Sigmoid colon (tissue), 7 donors: ENCODE measurements around the gene PCK1. TPM values are rescaled to one million over a fixed set of nuclear protein-coding genes. Genes with fewer than 3 reads are reported as not detected.

Experiments used
- DNase-seq: peaks from one replicate; pipeline ENCODE4 v3.0.0-alpha.2; 2019
- H3K27ac ChIP-seq, 4 donors: fragments of 200-600 bp; sonication (generic); one replicate each; pipeline ENCODE4 v1.5.1; 2016 to 2019; ENCODE audit warnings: mild to moderate bottlenecking in 1 of 4
- H3K27me3 ChIP-seq, 3 donors: fragments of 200-600 bp; sonication (generic); one replicate each; pipeline ENCODE4 v1.5.1; 2019; ENCODE audit warnings: mild to moderate bottlenecking in 1 of 3
- H3K36me3 ChIP-seq, 4 donors: fragments of 200-600 bp; sonication (generic); one replicate each; pipeline ENCODE4 v1.5.1; 2016 to 2019
- H3K4me1 ChIP-seq, 4 donors: fragments of 200-600 bp; sonication (generic); one replicate each; pipeline ENCODE4 v1.5.1; 2017 to 2019
- H3K4me3 ChIP-seq, 4 donors: fragments of 200-600 bp; sonication (generic); one replicate each; pipeline ENCODE4 v1.5.1; 2017 to 2019; ENCODE audit warnings: mild to moderate bottlenecking in 2 of 4, moderate library complexity in 1 of 4
- H3K9me3 ChIP-seq, 4 donors: fragments of 200-600 bp in 3 of 4; sonication (generic) in 3 of 4; one replicate each; pipeline versions ENCODE4 v1.5.1 to v1.6.1; 2013 to 2019
- CTCF ChIP-seq, 4 experiments: fragments of 450-650 bp in 3 of 4; fragments of 200-600 bp in 1 of 4; IDR thresholded peaks; one replicate each; pipeline ENCODE4 v1.5.1; 2016 to 2019; ENCODE audit warnings: antibody characterized with exemption in 4 of 4, mild to moderate bottlenecking in 3 of 4, moderate library complexity in 2 of 4
- EP300 ChIP-seq, 4 donors: sonication (generic); formaldehyde crosslinking; IDR thresholded peaks; one replicate each; pipeline ENCODE4 v1.6.1; 2017; ENCODE audit warnings: antibody characterized with exemption in 4 of 4
- POLR2A ChIP-seq, 2 donors: fragments of 450-650 bp; IDR thresholded peaks; one replicate each; pipeline ENCODE4 v1.6.1; 2016; ENCODE audit warnings: antibody characterized with exemption in 2 of 2, mild to moderate bottlenecking in 2 of 2, moderate library complexity in 2 of 2
- POLR2AphosphoS5 ChIP-seq, 4 donors: sonication (generic); formaldehyde crosslinking; IDR thresholded peaks; one replicate each; pipeline ENCODE4 v1.6.1; 2017; ENCODE audit warnings: antibody characterized with exemption in 4 of 4
- WGBS, 2 donors: extraction: QIAGEN DNeasy Blood & Tissue Kit; methylation state at CpG; one replicate each; pipeline ENCODE4 v1.1.7; 2013; 5-methylcytosine and 5-hydroxymethylcytosine counted together
- intact Hi-C: fragments of 100-400 bp; cut with DNase I; formaldehyde crosslinking; loops from one replicate; pipeline ENCODE4 v1.15.1; 2023
- polyA plus RNA-seq, 3 donors: library from polyadenylated mRNA; stranded (reverse); fragments of 200-250 nt; gene quantifications; one replicate each; pipeline ENCODE4 v1.2.3, GENCODE V29; 2013
- total RNA-seq, 4 donors: library from RNA; depleted of rRNA; stranded (reverse); fragments of >200 nt; gene quantifications; one replicate each; pipeline ENCODE4 v1.1.0, GENCODE V29; 2016
- donor health status: healthy with polysubstance abuse.
- donor health status: Bipolar disorder and iron deficiency.
- donor health status: healthy.

PCK1 gene
- total and polyA plus RNA-seq, 7 donors: 0.33 to 334 (median 7.5) TPM

- H3K27ac ChIP-seq: no peak overlapping the region
- 75 to 91% methylated on average over 2 of the region's 2 CpGs for WGBS, 2 donors
- intact Hi-C loops: no loop called here
- H3K9me3 ChIP-seq: no peaks in the 10 kb centered on the region
- H3K4me1 ChIP-seq: peaks cover 0 to 17% (median 15%) of the 10 kb centered on the region in 4 donors
- H3K27me3 ChIP-seq: no peaks in the 10 kb centered on the region
- no peak overlapping the region for H3K4me3 ChIP-seq
- TF ChIP-seq POLR2A (IDR thresholded peaks at IDR 0.05) (no peak), EP300 (IDR thresholded peaks at IDR 0.05) (no peak), POLR2AphosphoS5 (IDR thresholded peaks at IDR 0.05) (no peak), CTCF (IDR thresholded peaks at IDR 0.05) (no peak)
- H3K36me3 ChIP-seq: no peaks in the 10 kb centered on the region
- DNase-seq: no peak
Measured at GRCh38 chr20:57576002-57576401, 15.1 kb downstream of the PCK1 start.

- WGBS, 2 donors: 85 to 88% methylated on average over 6 of the region's 6 CpGs
- Histone ChIP-seq H3K9me3 (no peaks in the 10 kb centered on the region), H3K27ac (no peak overlapping the region), H3K36me3 (no peaks in the 10 kb centered on the region), H3K27me3 (no peaks in the 10 kb centered on the region), H3K4me3 (no peak overlapping the region), H3K4me1 (peaks cover 0 to 26% (median 24%) of the 10 kb centered on the region in 4 donors)
- intact Hi-C loops: no loop called here
- no peak for TF ChIP-seq POLR2A (IDR thresholded peaks at IDR 0.05)
- TF ChIP-seq CTCF (IDR thresholded peaks at IDR 0.05): no peak
- TF ChIP-seq POLR2AphosphoS5 (IDR thresholded peaks at IDR 0.05): no peak
- no peak for TF ChIP-seq EP300 (IDR thresholded peaks at IDR 0.05)
- DNase-seq: no peak
Measured at GRCh38 chr20:57576617-57577550, 16.0 kb downstream of the PCK1 start.

- intact Hi-C loops: no loop called here
- H3K36me3 ChIP-seq: no peaks in the 10 kb centered on the region
- no peak overlapping the region for H3K27ac ChIP-seq
- DNase-seq: no peak
- H3K4me3 ChIP-seq: no peak overlapping the region
- H3K9me3 ChIP-seq: no peaks in the 10 kb centered on the region
- no peak for TF ChIP-seq CTCF (IDR thresholded peaks at IDR 0.05)
- no peak for TF ChIP-seq POLR2AphosphoS5 (IDR thresholded peaks at IDR 0.05)
- no peak for TF ChIP-seq POLR2A (IDR thresholded peaks at IDR 0.05)
- no peak for TF ChIP-seq EP300 (IDR thresholded peaks at IDR 0.05)
- no peaks in the 10 kb centered on the region for H3K27me3 ChIP-seq
- peaks cover 0 to 35% (median 34%) of the 10 kb centered on the region in 4 donors for H3K4me1 ChIP-seq
- 51 to 75% methylated on average over 10 of the region's 10 CpGs for WGBS, 2 donors
Measured at GRCh38 chr20:57577679-57578475, 17.0 kb downstream of the PCK1 start.

- H3K4me1 ChIP-seq: peaks cover 0 to 42% (median 41%) of the 10 kb centered on the region in 4 donors
- no peaks in the 10 kb centered on the region for H3K9me3 ChIP-seq
- H3K4me3 ChIP-seq: no peak overlapping the region
- TF ChIP-seq POLR2A (IDR thresholded peaks at IDR 0.05) (no peak), POLR2AphosphoS5 (IDR thresholded peaks at IDR 0.05) (no peak), CTCF (IDR thresholded peaks at IDR 0.05) (no peak), EP300 (IDR thresholded peaks at IDR 0.05) (no peak)
- no peak overlapping the region for H3K27ac ChIP-seq
- no peak for DNase-seq
- no peaks in the 10 kb centered on the region for H3K36me3 ChIP-seq
- intact Hi-C loops: no loop called here
- 89 to 91% methylated on average over 10 of the region's 10 CpGs for WGBS, 2 donors
- H3K27me3 ChIP-seq: no peaks in the 10 kb centered on the region
Measured at GRCh38 chr20:57578476-57579165, 17.7 kb downstream of the PCK1 start.
